Endothelial cell of coronary artery (primary cell): ENCODE measurements around the gene STAC. TPM values are rescaled to one million over a fixed set of nuclear protein-coding genes. Genes with fewer than 3 reads are reported as not detected.

Experiments used
- total RNA-seq: library from RNA; depleted of rRNA; stranded (reverse); fragments of >200 nt; gene quantifications from 2 replicates; pipeline ENCODE4 v1.2.3, GENCODE V29; 2014

The STAC gene, protein sequence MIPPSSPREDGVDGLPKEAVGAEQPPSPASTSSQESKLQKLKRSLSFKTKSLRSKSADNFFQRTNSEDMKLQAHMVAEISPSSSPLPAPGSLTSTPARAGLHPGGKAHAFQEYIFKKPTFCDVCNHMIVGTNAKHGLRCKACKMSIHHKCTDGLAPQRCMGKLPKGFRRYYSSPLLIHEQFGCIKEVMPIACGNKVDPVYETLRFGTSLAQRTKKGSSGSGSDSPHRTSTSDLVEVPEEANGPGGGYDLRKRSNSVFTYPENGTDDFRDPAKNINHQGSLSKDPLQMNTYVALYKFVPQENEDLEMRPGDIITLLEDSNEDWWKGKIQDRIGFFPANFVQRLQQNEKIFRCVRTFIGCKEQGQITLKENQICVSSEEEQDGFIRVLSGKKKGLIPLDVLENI
- 0.18 and 0.75 TPM in 2 replicates for total RNA-seq

DNA sequence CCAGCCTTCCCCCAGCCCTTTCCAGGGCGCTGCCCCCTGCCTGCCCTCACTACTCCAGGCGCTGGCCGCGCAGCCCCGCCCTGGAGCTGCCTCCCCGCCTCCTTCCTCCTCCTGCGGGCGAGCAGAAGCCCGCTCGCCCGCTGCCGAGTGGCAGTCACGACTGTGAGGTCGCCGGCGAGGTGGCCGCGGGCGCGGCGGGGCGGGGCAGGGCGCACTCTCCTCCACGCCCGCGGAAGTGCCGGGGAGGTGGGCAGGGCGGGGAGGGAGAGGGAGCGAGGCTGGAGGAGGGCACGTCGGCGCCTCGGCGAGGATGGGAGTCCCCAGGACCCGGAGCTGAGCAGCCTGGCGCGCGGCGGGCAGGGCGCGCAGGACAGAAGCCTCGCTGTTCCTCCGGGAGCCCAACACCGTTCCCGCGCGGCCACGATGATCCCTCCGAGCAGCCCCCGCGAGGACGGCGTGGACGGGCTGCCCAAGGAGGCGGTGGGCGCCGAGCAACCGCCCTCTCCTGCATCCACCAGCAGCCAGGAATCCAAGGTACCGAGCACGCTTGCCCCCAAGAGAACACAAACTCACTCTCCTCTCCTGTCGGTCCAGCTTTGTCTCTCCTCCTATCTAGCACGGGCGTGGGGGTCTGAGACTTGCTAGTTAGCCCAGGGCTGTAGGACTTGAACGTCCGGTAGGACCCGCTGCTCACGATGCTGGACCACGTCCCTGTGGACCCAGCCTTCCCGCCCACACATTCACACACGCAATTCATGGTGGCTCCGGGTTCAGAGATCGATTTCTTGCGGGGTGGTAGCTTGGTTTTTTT is at the start of gene STAC:
STAC (plus strand) TSS at position 284 of the 811 bp plus-strand sequence; CDS start at position 424, 140 bp downstream.

